HL-60 (cell line): Measurements from ENCODE around the gene LIN7C.
"Not testable (repeated sequence)": the region's sequence is repeated elsewhere in the genome, so short reads cannot be mapped to it uniquely, and the experiment has no call there.

Experiments used
- DNase-seq, 2 experiments: peaks; one replicate each; pipeline ENCODE4 v3.0.0-alpha.2; 2010 to 2020; ENCODE audit warnings: low read depth in 1 of 2, low spot score in 1 of 2
- H3K27ac ChIP-seq: fragments of 250-450 bp; sonication (Bioruptor Pico); replicated peaks from 2 replicates; pipeline ENCODE4 v1.5.1; 2020; ENCODE audit warnings: mild to moderate bottlenecking, moderate library complexity
- H3K27me3 ChIP-seq: fragments of 250-450 bp; sonication (Bioruptor Pico); 2 replicates; pipeline ENCODE4 v1.5.1; 2021; ENCODE audit warnings: mild to moderate bottlenecking, moderate library complexity; ENCODE audit not compliant: insufficient read depth, poor library complexity, severe bottlenecking
- H3K4me3 ChIP-seq: replicated peaks from 2 replicates; pipeline ENCODE4 v1.5.1; 2011; ENCODE audit warnings: mild to moderate bottlenecking, control low read depth, low read length; ENCODE audit not compliant: insufficient read depth
- CTCF ChIP-seq: IDR thresholded peaks from one replicate; pipeline ENCODE4 v1.5.1; 2011; ENCODE audit warnings: low read length, control low read depth, inconsistent platforms; ENCODE audit not compliant: insufficient read depth
- GABPA ChIP-seq: IDR thresholded peaks from 2 replicates; pipeline ENCODE4 v1.6.1; 2012; ENCODE audit warnings: low read depth
- POLR2AphosphoS5 ChIP-seq: IDR thresholded peaks from 2 replicates; pipeline ENCODE4 v1.6.1; 2012; ENCODE audit warnings: low read depth
- REST ChIP-seq: IDR thresholded peaks from 2 replicates; pipeline ENCODE4 v1.6.1; 2012; ENCODE audit warnings: low read depth; ENCODE audit not compliant: insufficient replicate concordance
- SPI1 ChIP-seq: IDR thresholded peaks from 2 replicates; pipeline ENCODE4 v1.6.1; 2012; ENCODE audit warnings: low read depth, mild to moderate bottlenecking, borderline replicate concordance

Gene LIN7C

GRCh38 chr11:27453701-27454100, 52.9 kb downstream of the LIN7C start:
- no peak overlapping the region for H3K4me3 ChIP-seq
- no peaks in the 10 kb centered on the region for H3K27me3 ChIP-seq
- no peak overlapping the region for H3K27ac ChIP-seq
- DNase-seq, result no peak
- TF ChIP-seq SPI1 (no peak), REST (no peak), GABPA (no peak), CTCF (no peak)

GRCh38 chr11:27452147-27452546, 54.4 kb downstream of the LIN7C start:
- Histone ChIP-seq H3K27ac (no peak overlapping the region), H3K4me3 (no peak overlapping the region), H3K27me3 (no peaks in the 10 kb centered on the region)
- no peak for DNase-seq
- TF ChIP-seq REST (no peak), CTCF (no peak), SPI1 (no peak), POLR2AphosphoS5 (no peak), GABPA (no peak)

GRCh38 chr11:27451244-27451965, 55.2 kb downstream of the LIN7C start:
- H3K4me3 ChIP-seq, result no peak overlapping the region
- no peaks in the 10 kb centered on the region for H3K27me3 ChIP-seq
- DNase-seq, result no peak
- H3K27ac ChIP-seq, result no peak overlapping the region
- no peak for TF ChIP-seq SPI1
- no peak for TF ChIP-seq GABPA
- no peak for TF ChIP-seq CTCF
- no peak for TF ChIP-seq REST
- no peak for TF ChIP-seq POLR2AphosphoS5

GRCh38 chr11:27448184-27448540, 58.4 kb downstream of the LIN7C start:
- not testable (repeated sequence) for H3K4me3 ChIP-seq, DNase-seq, H3K27ac ChIP-seq, H3K27me3 ChIP-seq
